Right ventricle myocardium superior (tissue), 1 donor: ENCODE results near the gene SFXN3. TPM values are rescaled to one million over a fixed set of nuclear protein-coding genes. Genes with fewer than 3 reads are reported as not detected.
"Not testable (repeated sequence)": the region's sequence is repeated elsewhere in the genome, so short reads cannot be mapped to it uniquely, and the experiment has no call there.

Experiments used
- ATAC-seq: fragments of 200-7000 bp; cut with Tn5 transposase; one replicate; pipeline ENCODE4 v1.9.1; 2020; ENCODE audit warnings: mild to moderate bottlenecking; ENCODE audit not compliant: poor library complexity
- DNase-seq: peaks from one replicate; pipeline ENCODE4 v3.0.0-alpha.2; 2020
- intact Hi-C: fragments of 100-400 bp; cut with DNase I; formaldehyde crosslinking; loops from one replicate; pipeline ENCODE4 v1.11.2; 2022
- total RNA-seq: library from RNA; stranded (reverse); fragmentation: NEBNext Ultra II Directional; extraction: Animal tissue kit (Norgen Biotek cat#: 25700); gene quantifications from one replicate; pipeline ENCODE4 v1.2.1, GENCODE V29; 2021
- donor health status: DM: no; HTN: yes; CAD: no; lungs with severe emphysema.

SFXN3 gene
- total RNA-seq, 1 donor from 2014 or later = 11.4 TPM

DNA sequence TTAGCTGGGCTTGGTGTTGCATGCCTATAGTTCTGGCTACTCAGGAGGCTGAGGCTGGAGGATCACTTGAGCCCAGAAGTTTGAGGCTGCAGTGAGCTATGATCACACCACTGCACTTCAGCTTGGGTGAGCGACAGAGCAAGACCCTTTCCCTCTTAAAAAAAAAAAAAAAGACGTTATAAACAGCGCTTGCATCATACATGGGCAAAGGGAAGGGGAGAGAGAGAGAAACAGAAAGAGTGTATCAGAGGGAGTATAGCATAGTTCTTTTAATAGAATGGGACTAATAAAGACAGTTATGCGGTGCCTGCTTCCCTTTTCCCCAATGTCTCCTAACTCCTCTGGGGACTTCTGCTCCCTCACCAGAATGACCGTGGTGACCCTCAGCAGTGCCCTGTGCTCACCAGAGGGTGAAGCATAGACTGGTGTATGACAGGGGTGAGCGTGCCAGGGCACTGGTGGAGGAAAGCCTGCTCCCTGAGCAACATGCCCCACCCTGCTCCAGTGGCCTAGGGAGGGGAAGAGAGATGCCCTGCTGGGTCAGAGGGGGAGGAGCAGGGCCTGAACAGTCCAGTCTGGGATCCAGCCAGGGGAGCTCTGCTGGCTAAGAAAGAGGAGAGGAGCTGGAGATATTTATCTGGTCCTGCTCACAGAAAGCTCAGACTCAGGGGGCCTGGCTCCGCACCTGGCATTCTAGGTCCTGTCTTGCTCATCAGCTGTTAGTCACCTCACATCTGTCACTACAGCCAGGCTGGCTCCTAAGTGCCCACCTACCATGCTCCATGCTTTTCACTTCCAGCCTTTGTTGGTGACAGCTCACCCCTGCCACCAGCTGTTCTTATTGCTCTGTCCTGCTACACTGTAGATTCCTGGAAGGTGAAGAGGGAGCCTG is 2.3 kb upstream of the SFXN3 start:
- no peak for DNase-seq
- intact Hi-C loops = no loop called here
- ATAC-seq = no peak

DNA sequence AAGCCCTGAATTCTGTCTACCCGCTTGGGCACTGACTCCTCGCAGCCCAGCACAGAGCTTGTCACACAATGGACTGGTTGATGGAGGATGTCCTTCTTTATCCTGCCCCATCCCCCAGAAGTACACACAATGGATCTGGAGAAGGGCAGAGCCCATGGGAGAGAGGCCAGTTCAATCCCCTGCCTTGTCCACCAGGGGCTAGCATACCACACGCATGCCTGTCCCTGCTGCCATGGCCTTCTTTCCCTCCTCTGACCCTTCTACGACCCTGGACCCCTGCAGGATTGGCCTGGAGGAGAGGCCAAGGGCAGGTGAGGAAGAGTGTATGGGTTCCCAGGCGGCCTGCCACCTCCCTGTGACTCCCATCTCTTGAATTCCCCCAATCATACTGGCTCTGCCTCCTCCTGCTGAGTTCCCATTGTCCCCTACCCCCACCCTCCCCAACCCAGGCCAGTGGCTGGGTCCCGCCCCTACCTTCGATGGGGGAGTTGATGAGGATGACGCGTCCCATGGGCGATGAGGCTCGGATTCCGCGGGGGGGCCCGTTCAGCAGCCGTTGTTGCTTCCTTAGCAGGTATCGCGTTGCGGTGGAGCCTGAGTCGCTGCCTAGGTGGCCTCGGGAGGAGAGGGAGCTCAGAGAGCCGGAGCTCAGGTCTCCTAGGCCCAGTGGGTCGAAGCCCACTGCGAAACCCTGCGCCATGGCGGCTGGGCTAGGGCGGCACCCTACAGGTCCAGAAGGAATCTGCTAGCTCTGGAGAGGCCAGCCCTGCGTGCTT is 1.3 kb upstream of the SFXN3 start:
- no peak for DNase-seq
- intact Hi-C loops = no loop called here
- ATAC-seq = no peak

DNA sequence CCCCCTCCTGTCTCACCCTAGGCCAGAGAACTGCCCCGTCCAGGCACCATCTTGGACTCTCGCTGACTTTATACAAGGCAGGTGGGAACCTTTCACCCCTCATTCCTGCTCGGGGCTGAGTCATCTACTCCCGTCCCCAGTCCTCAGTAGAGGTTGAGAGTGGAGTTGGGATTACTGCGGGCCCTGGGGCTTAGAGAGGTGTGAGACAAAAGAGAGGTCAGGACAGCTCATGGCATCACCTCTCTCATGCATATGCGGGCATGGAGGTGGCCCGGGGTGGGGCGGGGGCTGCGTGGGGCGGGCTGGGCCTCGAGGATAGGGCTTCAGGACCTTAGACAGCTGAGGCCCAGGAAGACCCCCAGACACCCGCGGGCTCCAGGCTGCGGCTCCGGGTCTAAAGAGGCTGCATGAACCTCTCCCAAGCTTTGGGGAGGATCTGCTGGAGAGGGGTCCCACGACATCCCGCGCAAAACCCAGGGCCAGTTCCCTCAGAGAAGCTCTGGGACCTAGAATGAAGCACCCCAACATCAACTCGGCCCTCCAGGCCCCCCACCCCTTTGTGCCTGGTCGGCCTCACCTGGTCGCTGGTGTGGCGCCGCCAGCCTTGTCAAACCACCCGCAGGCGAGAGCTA is 422 bp upstream of the SFXN3 start:
- ATAC-seq (no peak), DNase-seq (no peak)
- intact Hi-C loops = no loop called here

DNA sequence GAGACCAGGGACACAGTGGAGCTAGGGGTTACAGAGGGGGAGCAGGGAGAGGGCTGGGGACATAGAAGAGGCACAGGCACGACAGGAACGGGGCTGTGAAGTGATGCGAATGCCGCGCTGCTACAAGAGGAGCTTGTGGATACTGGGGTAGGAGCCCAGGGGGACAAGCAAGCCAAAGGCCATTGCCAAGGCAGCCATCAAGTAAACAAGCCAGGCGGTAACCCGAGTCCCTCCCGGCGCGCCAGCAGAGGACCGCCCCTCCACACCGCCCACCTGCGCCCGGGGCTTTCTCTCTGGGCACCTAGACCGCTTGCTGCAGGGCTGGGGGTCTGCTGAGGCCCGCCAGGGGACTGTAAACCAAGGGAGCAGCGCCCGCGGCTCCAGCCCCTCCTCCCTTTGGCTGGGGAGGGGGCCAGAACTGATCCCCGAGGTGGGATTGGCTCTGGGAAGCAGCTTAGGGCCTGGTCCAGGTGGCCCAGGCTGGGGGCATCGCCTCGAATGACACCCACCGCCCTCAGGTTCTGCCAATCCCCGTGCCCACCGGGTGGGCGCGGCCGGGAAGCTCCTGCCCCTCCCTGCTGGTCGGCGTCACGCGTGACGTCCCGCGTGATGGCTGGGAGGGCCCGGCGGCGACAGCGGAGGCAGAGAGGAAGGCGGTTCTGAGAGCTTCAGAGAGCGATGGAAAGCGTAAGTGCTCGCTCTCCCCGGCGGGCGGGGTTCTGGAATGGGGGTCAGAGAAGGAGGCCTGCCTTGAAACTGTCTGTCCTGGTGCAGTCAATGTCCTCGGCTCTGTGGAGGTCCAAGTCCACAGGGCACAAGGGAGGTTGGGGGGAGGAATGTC is 982 bp downstream of the SFXN3 start:
- intact Hi-C loops = no loop called here
- peak; percentile 93 for DNase-seq
- peak; percentile 81 for ATAC-seq

DNA sequence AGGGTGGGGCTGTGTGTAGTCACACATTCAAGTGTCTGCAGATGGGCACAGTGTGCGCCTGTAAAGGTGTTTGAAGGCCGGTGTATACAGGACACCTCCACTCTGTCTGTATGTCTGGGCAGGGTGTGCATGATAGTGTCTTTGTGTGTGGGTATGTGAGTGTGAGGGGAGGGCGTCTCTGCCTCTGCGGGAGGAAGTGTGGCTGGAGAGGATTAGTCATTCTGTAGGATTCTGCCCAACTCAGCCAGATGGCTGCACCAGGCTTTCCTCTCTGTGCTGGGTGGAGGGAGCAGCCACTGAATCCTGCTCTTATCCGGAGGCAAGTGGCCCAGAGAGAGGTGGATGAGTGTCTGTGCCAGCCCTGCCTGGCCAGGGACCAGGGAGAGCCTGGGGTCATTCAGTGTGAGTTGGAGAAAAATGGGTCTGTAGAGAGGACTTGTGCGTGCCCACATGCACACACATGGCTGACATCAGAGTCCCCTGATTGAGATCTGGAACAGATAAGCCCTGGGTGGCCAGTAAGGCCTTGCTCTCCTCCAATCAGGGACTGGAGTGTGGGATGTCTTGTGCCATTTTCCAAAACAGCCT is 1.7 kb downstream of the SFXN3 start:
- ATAC-seq = peak; percentile 45
- peak; percentile 75 for DNase-seq
- intact Hi-C loops = no loop called here

DNA sequence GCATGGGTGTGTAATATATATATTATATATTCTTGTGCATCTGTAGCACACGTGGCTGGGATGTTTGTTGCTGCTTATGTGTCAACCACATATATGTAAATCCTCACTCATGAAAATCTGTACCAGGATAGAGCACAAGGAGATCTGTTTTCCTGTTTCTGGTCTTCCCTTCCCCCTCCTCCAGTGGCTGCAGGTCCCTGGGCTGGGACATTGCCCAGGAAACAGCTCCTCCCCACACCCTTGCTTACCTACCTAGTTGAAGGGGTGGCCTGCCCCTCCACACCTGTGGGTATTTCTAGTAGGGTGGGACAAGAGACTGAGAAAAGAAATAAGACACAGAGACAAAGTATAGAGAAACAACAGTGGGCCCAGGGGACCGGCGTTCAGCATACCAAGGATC is 2.2 kb downstream of the SFXN3 start:
- intact Hi-C loops = no loop called here
- ATAC-seq (no peak), DNase-seq (no peak)

DNA sequence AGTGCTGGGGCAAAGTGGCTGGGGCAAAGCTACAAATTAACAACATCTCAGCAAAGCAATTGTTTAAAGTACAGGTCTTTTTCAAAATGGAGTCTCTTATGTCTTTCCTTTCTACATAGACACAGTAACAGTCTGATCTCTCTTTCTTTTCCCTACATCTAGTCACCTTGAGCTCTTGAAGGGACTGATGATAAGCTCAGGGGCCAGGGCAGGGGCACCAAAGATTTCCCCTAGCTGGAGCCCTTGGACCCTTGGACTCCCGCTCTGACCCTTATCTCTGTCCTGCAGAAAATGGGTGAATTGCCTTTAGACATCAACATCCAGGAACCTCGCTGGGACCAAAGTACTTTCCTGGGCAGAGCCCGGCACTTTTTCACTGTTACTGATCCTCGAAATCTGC is 3.4 kb downstream of the SFXN3 start:
- intact Hi-C loops, ATAC-seq, DNase-seq: not testable (repeated sequence)

DNA sequence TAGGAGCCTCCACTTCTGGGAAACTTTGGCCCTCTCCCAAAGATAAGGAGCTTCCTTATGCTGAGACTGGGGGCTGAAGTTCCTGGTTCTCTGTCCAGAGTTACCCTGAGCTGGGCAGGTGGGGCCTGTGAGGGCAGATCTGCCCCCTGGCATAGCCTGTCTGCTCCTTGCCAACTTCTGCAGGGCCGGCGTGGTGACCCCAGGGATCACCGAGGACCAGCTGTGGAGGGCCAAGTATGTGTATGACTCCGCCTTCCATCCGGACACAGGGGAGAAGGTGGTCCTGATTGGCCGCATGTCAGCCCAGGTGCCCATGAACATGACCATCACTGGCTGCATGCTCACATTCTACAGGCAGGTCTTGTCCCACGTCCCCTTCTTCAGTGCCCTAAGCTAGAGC is 4.3 kb downstream of the SFXN3 start:
- DNase-seq = no peak
- intact Hi-C loops = no loop called here
- ATAC-seq = no peak

DNA sequence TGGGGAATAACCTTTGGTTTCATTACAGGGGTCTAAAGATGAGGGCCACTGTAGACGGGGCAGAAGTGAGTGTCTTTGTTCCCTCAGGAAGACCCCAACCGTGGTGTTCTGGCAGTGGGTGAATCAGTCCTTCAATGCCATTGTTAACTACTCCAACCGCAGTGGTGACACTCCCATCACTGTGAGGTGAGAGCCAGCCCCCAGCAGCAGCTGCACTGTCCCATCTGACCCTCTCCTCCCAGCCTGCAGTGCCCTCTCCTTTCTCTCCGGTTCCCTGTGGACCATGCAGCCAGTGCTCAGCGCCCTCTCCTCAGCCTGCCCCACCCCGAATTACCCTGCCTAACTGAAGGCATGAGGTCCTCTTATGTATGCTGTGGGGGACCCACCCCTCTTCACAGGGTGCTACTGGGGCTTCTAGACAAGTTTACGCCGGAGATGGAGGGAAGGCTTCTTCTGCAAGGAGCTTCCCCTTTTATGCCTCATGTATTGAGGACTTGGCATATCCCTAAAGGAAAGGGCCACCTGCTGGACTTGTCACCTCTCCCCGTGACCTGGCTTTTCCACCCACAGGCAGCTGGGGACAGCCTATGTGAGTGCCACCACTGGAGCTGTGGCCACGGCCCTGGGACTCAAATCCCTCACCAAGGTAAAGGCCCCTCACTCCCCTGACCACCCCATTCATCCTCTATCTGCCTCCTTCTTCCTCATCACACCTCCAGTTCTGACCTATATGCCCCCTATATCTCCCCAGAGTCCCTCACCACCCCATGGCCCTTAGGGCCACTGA is 5.1 kb downstream of the SFXN3 start:
- no peak for ATAC-seq
- intact Hi-C loops = no loop called here
- no peak for DNase-seq

DNA sequence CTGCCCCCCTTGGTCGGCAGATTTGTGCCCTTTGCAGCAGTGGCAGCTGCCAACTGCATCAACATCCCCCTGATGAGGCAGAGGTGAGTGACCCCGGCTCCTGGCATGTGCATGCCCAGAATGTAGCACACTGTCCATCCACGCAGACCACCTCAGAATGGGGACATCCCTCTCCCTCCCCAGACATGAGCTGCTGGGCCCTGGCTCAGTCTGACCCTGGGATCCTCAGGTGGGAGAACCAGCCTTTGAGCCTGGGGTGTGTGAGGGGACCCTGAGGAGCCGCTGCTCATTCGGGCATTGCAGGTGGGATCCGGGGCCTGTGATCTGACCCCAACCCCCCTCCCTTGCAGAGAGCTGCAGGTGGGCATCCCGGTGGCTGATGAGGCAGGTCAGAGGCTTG is 5.7 kb downstream of the SFXN3 start:
- DNase-seq (no peak), ATAC-seq (no peak)
- intact Hi-C loops = no loop called here

DNA sequence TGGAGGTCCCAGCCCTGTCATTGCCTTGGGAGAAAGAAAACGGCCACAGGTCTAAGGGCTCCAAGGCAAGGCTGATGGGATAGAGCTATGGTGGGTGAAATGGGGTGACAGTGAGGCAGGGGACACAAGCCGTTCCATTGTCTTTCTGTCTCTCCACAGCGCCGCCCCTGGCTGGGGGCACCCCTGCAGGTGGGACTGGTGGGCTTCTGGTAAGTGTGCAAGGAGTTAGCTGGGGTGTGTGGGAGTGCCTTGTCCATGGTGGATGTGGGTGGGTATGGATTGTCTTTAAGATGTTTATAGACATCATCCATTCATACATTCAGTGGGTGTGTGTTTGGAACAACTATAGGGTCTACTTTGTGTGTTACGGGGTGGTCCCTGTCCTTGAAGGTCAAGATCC is 7.5 kb downstream of the SFXN3 start:
- intact Hi-C loops = no loop called here
- no peak for DNase-seq

DNA sequence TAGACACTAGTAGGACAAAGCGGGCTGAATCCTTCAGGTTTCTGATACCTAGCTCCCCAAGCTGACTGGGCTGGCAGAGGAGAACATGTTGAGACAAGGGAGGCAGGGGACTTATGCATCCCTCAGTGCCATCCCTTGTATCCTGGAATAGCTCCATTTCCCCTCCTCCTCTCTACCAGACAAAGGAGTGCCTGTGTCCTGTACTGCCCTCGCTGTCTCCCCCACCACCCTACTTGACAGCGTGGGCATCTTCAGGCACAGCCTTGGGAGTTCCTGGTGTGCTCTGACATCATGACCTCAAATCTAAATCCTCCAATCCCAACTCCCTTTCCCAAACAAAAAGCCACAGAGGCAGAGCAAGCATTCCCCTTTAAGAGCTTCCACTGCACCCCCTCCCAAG is 9.0 kb downstream of the SFXN3 start:
- no peak for ATAC-seq
- intact Hi-C loops = no loop called here
- DNase-seq = no peak

More for the DNA sequence above, 7.5 kb downstream of the SFXN3 start:
- ATAC-seq = no peak

DNA sequence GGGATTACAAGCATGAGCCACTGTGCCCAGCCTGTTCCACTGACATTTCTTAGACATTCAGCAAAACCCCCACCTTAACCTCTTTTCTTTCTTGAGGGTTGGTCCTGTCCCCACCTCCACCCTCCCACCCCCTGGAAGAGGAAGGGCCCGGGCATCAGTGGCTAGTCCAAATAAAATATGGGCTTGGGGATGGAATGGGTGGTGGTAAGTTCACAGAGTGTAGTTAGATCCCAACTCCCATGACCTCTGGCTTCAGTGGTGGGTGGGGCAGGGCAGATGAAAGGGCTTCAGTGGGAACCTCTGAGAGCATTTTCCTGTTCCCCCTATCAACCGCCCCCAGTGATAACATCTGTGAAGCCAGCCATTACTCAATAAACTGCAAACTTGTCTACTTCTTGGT is 9.8 kb downstream of the SFXN3 start:
- intact Hi-C loops = no loop called here
- no peak for ATAC-seq
- DNase-seq = no peak

DNA sequence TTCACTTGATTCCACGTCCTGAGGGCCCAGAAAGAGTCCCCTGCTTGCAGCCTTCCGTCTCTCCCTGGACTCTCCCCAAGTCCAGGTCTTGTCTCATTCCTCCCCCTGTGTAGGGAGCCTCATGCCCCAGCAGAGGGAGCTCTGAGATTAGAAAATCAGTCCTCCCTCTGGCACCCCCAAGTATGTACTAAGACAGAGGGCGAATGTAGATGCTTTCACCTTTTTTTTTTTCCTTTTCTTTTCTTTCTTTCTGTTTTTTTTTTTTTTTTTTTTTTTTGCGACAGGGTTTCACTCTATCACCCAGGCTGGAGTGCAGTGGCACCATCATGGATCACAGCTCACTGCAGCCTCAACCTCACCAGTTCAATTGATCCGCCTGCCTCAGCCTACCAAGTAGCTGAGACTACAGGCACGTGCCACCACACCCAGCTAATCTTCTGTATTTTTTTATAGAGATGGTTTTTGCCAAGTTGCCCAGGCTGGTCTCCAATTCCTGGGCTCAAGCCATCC is 10.3 kb downstream of the SFXN3 start:
- DNase-seq = peak; percentile 83
- peak; percentile 85 for ATAC-seq
- intact Hi-C loops = no loop called here

DNA sequence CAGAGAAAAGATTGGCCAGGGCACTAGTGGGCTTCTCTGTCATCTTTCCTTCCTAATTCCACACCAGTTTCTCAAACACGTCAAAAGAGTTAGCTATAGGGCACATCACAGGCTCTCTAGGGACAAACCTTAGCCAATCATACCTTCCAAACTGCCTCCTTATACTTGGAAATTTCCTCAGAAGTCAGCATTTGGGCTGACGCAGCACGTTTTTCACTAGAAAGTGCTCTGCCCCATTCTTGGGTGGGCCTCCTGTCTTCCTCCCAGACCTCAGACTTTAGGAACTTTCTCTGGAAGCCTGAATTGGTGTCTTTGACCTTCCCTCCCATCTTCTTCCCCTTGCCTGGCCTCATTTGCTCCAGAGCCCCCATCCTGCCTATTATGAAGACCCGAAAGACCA is 11.1 kb downstream of the SFXN3 start:
- intact Hi-C loops = no loop called here
- ATAC-seq = no peak
- DNase-seq = no peak

DNA sequence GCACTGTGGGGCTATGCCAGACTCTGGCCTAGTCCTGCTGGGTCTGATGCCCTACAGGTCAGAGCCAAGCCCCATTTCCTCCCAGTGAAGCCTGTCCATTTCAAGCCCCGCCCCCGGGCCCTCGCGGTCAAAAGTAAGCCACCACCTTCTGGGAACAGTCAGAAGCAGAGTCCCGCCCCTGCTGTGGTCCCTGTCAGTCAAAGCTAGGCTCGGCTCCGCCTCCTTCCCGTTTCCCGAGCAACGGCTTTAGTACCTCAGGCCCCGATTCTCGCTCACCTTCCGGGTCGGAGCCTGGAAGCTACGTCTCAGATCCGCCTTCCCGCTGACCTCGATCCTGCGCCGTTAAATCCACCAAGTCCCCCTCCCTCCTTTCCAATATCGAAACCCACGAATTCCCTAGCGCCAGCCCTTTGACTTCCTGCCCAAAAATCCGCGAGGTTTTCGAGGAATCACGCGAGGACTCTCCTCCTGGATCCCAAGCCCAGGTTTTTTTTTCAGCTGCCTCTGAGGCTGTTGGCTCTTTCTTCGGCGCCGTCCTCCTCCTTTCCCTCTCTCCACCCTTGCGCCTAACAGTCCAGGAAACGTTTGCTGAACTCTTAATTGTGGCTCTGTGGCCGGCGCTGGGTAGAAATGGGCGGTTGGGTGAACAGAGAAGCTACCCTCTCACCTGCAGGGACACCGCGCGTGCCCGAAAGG is 11.8 kb downstream of the SFXN3 start:
- DNase-seq (peak; percentile 98), ATAC-seq (peak; percentile 95)
- intact Hi-C loops = no loop called here

DNA sequence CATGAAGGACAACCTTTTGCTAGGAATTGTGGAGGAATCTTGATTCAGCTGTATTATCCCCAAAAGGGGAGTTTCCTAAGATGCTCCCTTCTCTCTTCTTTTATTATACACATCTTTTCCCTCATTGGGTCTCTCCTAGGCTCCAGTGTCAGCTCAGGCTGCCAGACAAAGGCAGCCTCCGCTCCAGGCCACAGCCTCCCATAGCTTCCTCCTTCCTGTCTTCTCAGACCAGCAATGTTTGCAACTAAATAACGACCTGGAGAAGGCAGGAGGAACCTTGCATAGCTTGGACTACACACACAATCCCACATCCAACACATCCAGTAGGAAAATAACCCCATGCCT is 12.3 kb downstream of the SFXN3 start:
- intact Hi-C loops = no loop called here
- DNase-seq = no peak
- ATAC-seq = no peak
